ENCODE measurements around the gene SLC12A9.

The SLC12A9 gene

GRCh38 chr7:100867776-100868485 lies 15.4 kb downstream of the SLC12A9 start:
- H3K36me3 ChIP-seq (ENCODE audit: control insufficient read depth in 5 of 5, insufficient read depth in 5 of 5, low read length in 5 of 5), result peaks cover 2 to 35% (median 22%) of the 10 kb centered on the region in 5 donors

GRCh38 chr7:100873599-100874299 lies 21.2 kb downstream of the SLC12A9 start:
- Histone ChIP-seq H3K36me3 (ENCODE audit: control insufficient read depth in 5 of 5, insufficient read depth in 5 of 5, low read length in 5 of 5) (peaks cover 2 to 49% (median 36%) of the 10 kb centered on the region in 5 donors), H3K27ac (ENCODE audit: low read depth, low read length) (peak overlapping the region; percentile 85), H3K4me1 (ENCODE audit: control insufficient read depth in 5 of 5, insufficient read depth in 5 of 5, low read length in 5 of 5) (peaks cover 10 to 39% (median 30%) of the 10 kb centered on the region in 5 donors), H3K9ac (ENCODE audit: low read length in 5 of 5) (peak overlapping the region in 4 of 5 donors; percentile 85 to 92 (median 90)), H3K27me3 (ENCODE audit: control insufficient read depth in 5 of 5, insufficient read depth in 4 of 5, low read length in 5 of 5) (peaks cover 0 to 2% (median 0%) of the 10 kb centered on the region in 5 donors), H3K4me3 (ENCODE audit: low read depth in 1 of 5, low read length in 5 of 5) (peak overlapping the region; percentile 75 to 89 (median 87)), H3K9me3 (ENCODE audit: control insufficient read depth in 5 of 5, low read length in 5 of 5) (no peaks in the 10 kb centered on the region)

More at GRCh38 chr7:100867776-100868485, 15.4 kb downstream of the SLC12A9 start:
- Histone ChIP-seq H3K27me3 (ENCODE audit: control insufficient read depth in 5 of 5, insufficient read depth in 4 of 5, low read length in 5 of 5) (no peaks in the 10 kb centered on the region), H3K9ac (ENCODE audit: low read length in 5 of 5) (peak overlapping the region; percentile 73 to 100 (median 96)), H3K27ac (ENCODE audit: low read depth, low read length) (peak overlapping the region; percentile 97), H3K4me3 (ENCODE audit: low read depth in 1 of 5, low read length in 5 of 5) (peak overlapping the region; percentile 76 to 92 (median 84)), H3K4me1 (ENCODE audit: control insufficient read depth in 5 of 5, insufficient read depth in 5 of 5, low read length in 5 of 5) (peaks cover 5 to 48% (median 42%) of the 10 kb centered on the region in 5 donors), H3K9me3 (ENCODE audit: control insufficient read depth in 5 of 5, low read length in 5 of 5) (no peaks in the 10 kb centered on the region)

GRCh38 chr7:100874300-100874576 lies 21.7 kb downstream of the SLC12A9 start:
- H3K36me3 ChIP-seq (ENCODE audit: control insufficient read depth in 5 of 5, insufficient read depth in 5 of 5, low read length in 5 of 5), result peaks cover 2 to 53% (median 36%) of the 10 kb centered on the region in 5 donors
- peak overlapping the region; percentile 81 to 92 (median 88) for H3K9ac ChIP-seq (ENCODE audit: low read length in 5 of 5)
- peaks cover 10 to 34% (median 25%) of the 10 kb centered on the region in 5 donors for H3K4me1 ChIP-seq (ENCODE audit: control insufficient read depth in 5 of 5, insufficient read depth in 5 of 5, low read length in 5 of 5)
- peak overlapping the region; percentile 85 for H3K27ac ChIP-seq (ENCODE audit: low read depth, low read length)
- no peaks in the 10 kb centered on the region for H3K9me3 ChIP-seq (ENCODE audit: control insufficient read depth in 5 of 5, low read length in 5 of 5)
- peak overlapping the region; percentile 75 to 89 (median 87) for H3K4me3 ChIP-seq (ENCODE audit: low read depth in 1 of 5, low read length in 5 of 5)
- peaks cover 0 to 2% (median 0%) of the 10 kb centered on the region in 5 donors for H3K27me3 ChIP-seq (ENCODE audit: control insufficient read depth in 5 of 5, insufficient read depth in 4 of 5, low read length in 5 of 5)

GRCh38 chr7:100874577-100875355 lies 22.3 kb downstream of the SLC12A9 start, which contains the start of gene SRRT:
TSS of gene SRRT (plus strand) at chr7:100875103. CDS start at chr7:100875591, 488 bp downstream.
- no peaks in the 10 kb centered on the region for H3K9me3 ChIP-seq (ENCODE audit: control insufficient read depth in 5 of 5, low read length in 5 of 5)
- peaks cover 10 to 34% (median 25%) of the 10 kb centered on the region in 5 donors for H3K4me1 ChIP-seq (ENCODE audit: control insufficient read depth in 5 of 5, insufficient read depth in 5 of 5, low read length in 5 of 5)
- peak within 1 kb of the TSS; percentile 87 to 94 (median 89) for H3K4me3 ChIP-seq (ENCODE audit: low read depth in 1 of 5, low read length in 5 of 5)
- H3K36me3 ChIP-seq (ENCODE audit: control insufficient read depth in 5 of 5, insufficient read depth in 5 of 5, low read length in 5 of 5), result peaks cover 2 to 55% (median 36%) of the 10 kb centered on the region in 5 donors
- peak within 1 kb of the TSS; percentile 85 for H3K27ac ChIP-seq (ENCODE audit: low read depth, low read length)
- peaks cover 0 to 2% (median 0%) of the 10 kb centered on the region in 5 donors for H3K27me3 ChIP-seq (ENCODE audit: control insufficient read depth in 5 of 5, insufficient read depth in 4 of 5, low read length in 5 of 5)
- peak within 1 kb of the TSS; percentile 84 to 92 (median 88) for H3K9ac ChIP-seq (ENCODE audit: low read length in 5 of 5)

GRCh38 chr7:100875356-100875751 lies 22.8 kb downstream of the SLC12A9 start:
- H3K4me1 ChIP-seq (ENCODE audit: control insufficient read depth in 5 of 5, insufficient read depth in 5 of 5, low read length in 5 of 5), result peaks cover 10 to 34% (median 25%) of the 10 kb centered on the region in 5 donors
- peaks cover 0 to 2% (median 0%) of the 10 kb centered on the region in 5 donors for H3K27me3 ChIP-seq (ENCODE audit: control insufficient read depth in 5 of 5, insufficient read depth in 4 of 5, low read length in 5 of 5)
- peak overlapping the region; percentile 84 to 92 (median 88) for H3K9ac ChIP-seq (ENCODE audit: low read length in 5 of 5)
- H3K4me3 ChIP-seq (ENCODE audit: low read depth in 1 of 5, low read length in 5 of 5), result peak overlapping the region; percentile 87 to 94 (median 89)
- H3K9me3 ChIP-seq (ENCODE audit: control insufficient read depth in 5 of 5, low read length in 5 of 5), result no peaks in the 10 kb centered on the region
- H3K27ac ChIP-seq (ENCODE audit: low read depth, low read length), result peak overlapping the region; percentile 85
- peaks cover 2 to 53% (median 32%) of the 10 kb centered on the region in 5 donors for H3K36me3 ChIP-seq (ENCODE audit: control insufficient read depth in 5 of 5, insufficient read depth in 5 of 5, low read length in 5 of 5)

- peaks cover 10 to 34% (median 25%) of the 10 kb centered on the region in 5 donors for H3K4me1 ChIP-seq (ENCODE audit: control insufficient read depth in 5 of 5, insufficient read depth in 5 of 5, low read length in 5 of 5)
- H3K9me3 ChIP-seq (ENCODE audit: control insufficient read depth in 5 of 5, low read length in 5 of 5), result no peaks in the 10 kb centered on the region
- no peak overlapping the region for H3K4me3 ChIP-seq (ENCODE audit: low read depth in 1 of 5, low read length in 5 of 5)
- H3K27me3 ChIP-seq (ENCODE audit: control insufficient read depth in 5 of 5, insufficient read depth in 4 of 5, low read length in 5 of 5), result peaks cover 0 to 2% (median 0%) of the 10 kb centered on the region in 5 donors
- no peak overlapping the region for H3K27ac ChIP-seq (ENCODE audit: low read depth, low read length)
- peak overlapping the region in 1 of 5 donors; percentile 51 for H3K9ac ChIP-seq (ENCODE audit: low read length in 5 of 5)
- peaks cover 0 to 51% (median 31%) of the 10 kb centered on the region in 5 donors for H3K36me3 ChIP-seq (ENCODE audit: control insufficient read depth in 5 of 5, insufficient read depth in 5 of 5, low read length in 5 of 5)
Observed at GRCh38 chr7:100878013-100878412, 25.5 kb downstream of the SLC12A9 start.

- Histone ChIP-seq H3K4me3 (ENCODE audit: low read depth in 1 of 5, low read length in 5 of 5) (no peak overlapping the region), H3K9ac (ENCODE audit: low read length in 5 of 5) (peak overlapping the region in 1 of 5 donors; percentile 51), H3K27me3 (ENCODE audit: control insufficient read depth in 5 of 5, insufficient read depth in 4 of 5, low read length in 5 of 5) (peaks cover 0 to 2% (median 0%) of the 10 kb centered on the region in 5 donors), H3K36me3 (ENCODE audit: control insufficient read depth in 5 of 5, insufficient read depth in 5 of 5, low read length in 5 of 5) (peaks cover 0 to 51% (median 35%) of the 10 kb centered on the region in 5 donors), H3K27ac (ENCODE audit: low read depth, low read length) (no peak overlapping the region), H3K9me3 (ENCODE audit: control insufficient read depth in 5 of 5, low read length in 5 of 5) (no peaks in the 10 kb centered on the region), H3K4me1 (ENCODE audit: control insufficient read depth in 5 of 5, insufficient read depth in 5 of 5, low read length in 5 of 5) (peaks cover 10 to 34% (median 24%) of the 10 kb centered on the region in 5 donors)
Observed at GRCh38 chr7:100878685-100879084, 26.2 kb downstream of the SLC12A9 start.

- H3K4me3 ChIP-seq (ENCODE audit: low read depth in 1 of 5, low read length in 5 of 5), result no peak overlapping the region
- no peaks in the 10 kb centered on the region for H3K9me3 ChIP-seq (ENCODE audit: control insufficient read depth in 5 of 5, low read length in 5 of 5)
- H3K27me3 ChIP-seq (ENCODE audit: control insufficient read depth in 5 of 5, insufficient read depth in 4 of 5, low read length in 5 of 5), result peaks cover 0 to 1% (median 0%) of the 10 kb centered on the region in 5 donors
- peak overlapping the region in 2 of 5 donors; percentile 28 to 41 for H3K9ac ChIP-seq (ENCODE audit: low read length in 5 of 5)
- H3K4me1 ChIP-seq (ENCODE audit: control insufficient read depth in 5 of 5, insufficient read depth in 5 of 5, low read length in 5 of 5), result peaks cover 9 to 23% (median 16%) of the 10 kb centered on the region in 5 donors
- no peak overlapping the region for H3K27ac ChIP-seq (ENCODE audit: low read depth, low read length)
- H3K36me3 ChIP-seq (ENCODE audit: control insufficient read depth in 5 of 5, insufficient read depth in 5 of 5, low read length in 5 of 5), result peaks cover 0 to 59% (median 45%) of the 10 kb centered on the region in 5 donors
Observed at GRCh38 chr7:100879685-100880261, 27.3 kb downstream of the SLC12A9 start.

- Histone ChIP-seq H3K36me3 (ENCODE audit: control insufficient read depth in 5 of 5, insufficient read depth in 5 of 5, low read length in 5 of 5) (peaks cover 0 to 68% (median 53%) of the 10 kb centered on the region in 5 donors), H3K4me1 (ENCODE audit: control insufficient read depth in 5 of 5, insufficient read depth in 5 of 5, low read length in 5 of 5) (peaks cover 7 to 19% (median 13%) of the 10 kb centered on the region in 5 donors), H3K9ac (ENCODE audit: low read length in 5 of 5) (no peak overlapping the region), H3K27ac (ENCODE audit: low read depth, low read length) (no peak overlapping the region), H3K27me3 (ENCODE audit: control insufficient read depth in 5 of 5, insufficient read depth in 4 of 5, low read length in 5 of 5) (no peaks in the 10 kb centered on the region), H3K9me3 (ENCODE audit: control insufficient read depth in 5 of 5, low read length in 5 of 5) (no peaks in the 10 kb centered on the region), H3K4me3 (ENCODE audit: low read depth in 1 of 5, low read length in 5 of 5) (no peak overlapping the region)
Observed at GRCh38 chr7:100880645-100881044, 28.1 kb downstream of the SLC12A9 start.

Measured in subcutaneous abdominal adipose tissue (tissue), 5 donors.